Measurements from ENCODE around the gene PLPPR3. TPM values are rescaled to one million over a fixed set of nuclear protein-coding genes. Genes with fewer than 3 reads are reported as not detected.

The PLPPR3 gene

GRCh38 chr19:764301-764700, 57.5 kb downstream of the PLPPR3 start:
- Histone ChIP-seq H3K27me3 (ENCODE audit: control insufficient read depth, insufficient read depth, low read length) (no peaks in the 10 kb centered on the region), H3K9ac (ENCODE audit: low read depth, low read length) (no peak overlapping the region), H3K4me3 (ENCODE audit: low read length) (no peak overlapping the region), H3K9me3 (replicated peaks; ENCODE audit: low read length) (no peaks in the 10 kb centered on the region), H3K36me3 (ENCODE audit: insufficient read depth, low read length) (no peaks in the 10 kb centered on the region), H3K4me1 (ENCODE audit: control insufficient read depth, insufficient read depth, low read length) (peaks cover 7% of the 10 kb centered on the region), H3K4me2 (ENCODE audit: low read length) (no peak overlapping the region)

GRCh38 chr19:763869-764268, 57.9 kb downstream of the PLPPR3 start:
- Histone ChIP-seq H3K36me3 (ENCODE audit: insufficient read depth, low read length) (no peaks in the 10 kb centered on the region), H3K4me2 (ENCODE audit: low read length) (no peak overlapping the region), H3K9me3 (replicated peaks; ENCODE audit: low read length) (no peaks in the 10 kb centered on the region), H3K9ac (ENCODE audit: low read depth, low read length) (no peak overlapping the region), H3K4me1 (ENCODE audit: control insufficient read depth, insufficient read depth, low read length) (peaks cover 5% of the 10 kb centered on the region), H3K27me3 (ENCODE audit: control insufficient read depth, insufficient read depth, low read length) (no peaks in the 10 kb centered on the region), H3K4me3 (ENCODE audit: low read length) (no peak overlapping the region)

- no peak overlapping the region for H3K4me2 ChIP-seq (ENCODE audit: low read length)
- no peaks in the 10 kb centered on the region for H3K9me3 ChIP-seq (replicated peaks; ENCODE audit: low read length)
- H3K27me3 ChIP-seq (ENCODE audit: control insufficient read depth, insufficient read depth, low read length), result no peaks in the 10 kb centered on the region
- no peak overlapping the region for H3K9ac ChIP-seq (ENCODE audit: low read depth, low read length)
- no peaks in the 10 kb centered on the region for H3K36me3 ChIP-seq (ENCODE audit: insufficient read depth, low read length)
- H3K4me3 ChIP-seq (ENCODE audit: low read length), result no peak overlapping the region
- H3K4me1 ChIP-seq (ENCODE audit: control insufficient read depth, insufficient read depth, low read length), result no peaks in the 10 kb centered on the region
Measured at GRCh38 chr19:763181-763580, 58.6 kb downstream of the PLPPR3 start.

Small RNA genes lying within 50 kb of the gene (small RNA-seq; reads per million reads assigned to genes)
- not detected for gene MIR3187
